Medulla oblongata (tissue), 1 donor: ENCODE measurements around the gene CYS1.

Experiments used
- DNase-seq: peaks from one replicate; pipeline ENCODE4 v3.0.0-alpha.2; 2015; ENCODE audit errors: extremely low spot score

The CYS1 gene

DNA sequence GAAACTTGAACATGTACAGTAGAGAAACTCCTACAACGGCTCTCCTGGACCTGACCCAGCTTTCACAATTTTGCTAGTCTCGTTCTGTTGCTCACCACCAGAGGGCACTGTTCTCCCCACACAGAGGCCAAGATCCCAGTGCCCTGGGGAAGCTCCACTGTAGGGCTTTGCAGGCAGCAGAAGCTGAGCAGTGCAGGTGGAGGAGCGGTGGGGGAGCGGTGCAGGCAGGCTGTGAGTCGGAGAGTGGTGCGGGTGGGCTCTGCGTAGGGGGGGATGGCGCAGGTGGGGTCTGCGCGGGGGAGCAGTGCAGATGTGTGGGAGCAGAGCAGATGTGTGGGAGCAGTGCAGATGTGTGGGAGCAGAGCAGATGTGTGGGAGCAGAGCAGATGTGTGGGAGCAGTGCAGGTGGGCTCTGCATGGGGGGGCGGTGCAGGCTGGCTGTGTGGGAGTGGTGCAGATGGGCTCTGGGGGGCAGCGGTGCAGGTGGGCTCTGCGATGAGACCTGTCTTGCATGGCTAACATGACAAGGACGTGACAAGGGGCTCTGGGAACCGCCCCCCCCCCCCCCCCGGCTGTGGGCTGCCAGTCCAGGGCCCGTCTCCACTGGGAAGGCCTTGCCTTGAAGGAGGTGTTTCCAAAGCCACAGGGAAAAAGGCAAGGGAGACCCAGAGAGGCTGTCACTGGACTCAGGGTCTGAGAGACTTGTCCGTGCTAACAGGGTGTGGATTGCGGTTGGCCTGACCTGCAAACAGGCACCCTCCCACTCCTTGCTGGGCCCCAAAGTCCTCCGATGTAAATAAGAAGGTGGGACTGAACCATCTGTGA lies 7.3 kb downstream of the CYS1 start:
- peak; percentile 91 for DNase-seq

DNA sequence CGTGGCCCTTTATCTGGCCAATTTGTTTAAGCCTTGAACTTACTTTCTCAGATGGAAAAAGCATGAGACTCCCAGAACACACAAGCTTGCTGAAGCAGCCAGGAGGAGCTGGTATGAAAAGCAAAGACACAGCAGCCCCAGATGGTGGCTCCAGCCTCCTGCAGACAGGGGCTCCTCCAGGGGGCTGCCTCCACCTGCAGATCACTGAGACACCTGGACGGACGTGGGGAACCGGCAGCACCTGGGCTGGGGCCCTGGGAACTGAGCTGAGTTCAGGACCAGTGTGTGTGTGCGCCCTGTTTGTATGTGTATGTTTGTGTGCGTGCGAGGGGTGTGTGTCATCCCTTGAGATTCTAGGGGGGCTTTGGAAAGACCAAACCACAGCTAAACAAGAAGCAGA lies 8.6 kb downstream of the CYS1 start:
- DNase-seq: no peak

DNA sequence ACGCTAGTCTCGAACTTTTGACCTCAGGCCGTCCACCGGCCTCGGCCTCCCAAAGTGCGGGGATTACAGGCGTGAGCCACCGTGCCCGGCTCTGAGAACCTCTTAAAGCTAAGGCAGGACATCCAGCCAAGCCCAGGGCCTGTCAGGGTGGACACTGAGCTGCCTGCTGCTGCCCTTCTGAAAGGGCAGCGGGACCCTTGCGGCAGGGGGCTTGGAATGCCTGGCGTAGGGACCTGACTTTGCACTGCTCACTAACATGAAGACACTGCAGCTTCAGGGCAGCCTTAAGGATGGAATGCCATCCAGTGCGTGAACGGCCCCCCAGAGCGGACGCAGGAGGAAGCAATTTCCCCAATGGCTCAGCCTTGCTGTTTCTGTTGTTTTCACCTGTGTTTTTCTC lies 9.0 kb downstream of the CYS1 start:
- DNase-seq: no peak

DNA sequence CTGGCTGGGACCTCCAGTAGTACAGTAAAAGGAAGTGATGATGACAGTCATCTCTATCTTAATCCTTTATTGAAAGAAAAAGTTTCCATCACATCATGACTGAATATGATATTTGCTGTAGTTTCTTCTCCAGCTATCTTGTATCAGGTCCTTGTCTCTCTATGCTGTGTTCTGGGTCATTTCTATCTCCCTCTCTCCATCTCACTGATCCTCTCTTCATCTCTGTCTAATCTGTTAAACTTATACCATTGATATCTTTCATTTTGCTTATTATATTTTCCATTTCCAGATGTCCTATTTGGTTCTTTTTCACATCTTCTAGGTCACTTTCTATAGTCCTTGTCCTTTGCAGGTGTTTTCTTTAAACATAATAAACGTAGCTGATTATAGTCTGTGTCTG lies 12.3 kb downstream of the CYS1 start:
- DNase-seq: no peak

DNA sequence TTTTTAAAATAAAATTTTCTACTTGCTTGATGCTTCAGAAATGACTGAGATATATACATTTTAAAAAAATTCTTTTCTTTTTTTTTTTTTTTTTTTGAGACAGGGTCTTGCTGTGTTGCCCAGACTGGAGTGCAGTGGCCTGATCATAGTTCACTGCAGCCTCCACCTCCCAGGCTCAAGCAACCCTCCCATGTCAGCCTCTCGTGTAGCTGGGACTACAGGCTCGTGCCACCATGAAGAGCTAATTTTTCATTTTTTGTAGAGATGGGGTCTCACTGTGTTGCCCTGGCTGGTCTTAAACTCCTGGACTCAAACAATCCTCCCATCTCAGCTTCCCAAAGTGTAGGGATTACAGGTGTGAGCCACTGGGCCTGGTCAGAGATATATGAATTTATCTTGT lies 12.9 kb downstream of the CYS1 start:
- DNase-seq: no peak

DNA sequence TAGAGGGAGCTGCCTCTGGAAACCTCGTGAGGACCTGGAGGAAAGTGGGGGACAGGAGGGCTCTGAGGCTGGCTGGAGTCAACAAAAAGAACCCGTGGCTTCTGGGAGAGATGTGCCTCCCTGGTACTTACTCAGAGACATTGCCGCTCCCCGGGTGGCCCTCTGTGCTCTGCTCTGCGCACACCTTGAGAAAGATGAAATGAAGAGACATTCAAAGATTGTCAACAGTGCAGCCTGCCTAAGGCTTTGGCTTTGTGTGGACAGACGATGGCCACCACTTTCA lies 14.5 kb downstream of the CYS1 start:
- DNase-seq: no peak

DNA sequence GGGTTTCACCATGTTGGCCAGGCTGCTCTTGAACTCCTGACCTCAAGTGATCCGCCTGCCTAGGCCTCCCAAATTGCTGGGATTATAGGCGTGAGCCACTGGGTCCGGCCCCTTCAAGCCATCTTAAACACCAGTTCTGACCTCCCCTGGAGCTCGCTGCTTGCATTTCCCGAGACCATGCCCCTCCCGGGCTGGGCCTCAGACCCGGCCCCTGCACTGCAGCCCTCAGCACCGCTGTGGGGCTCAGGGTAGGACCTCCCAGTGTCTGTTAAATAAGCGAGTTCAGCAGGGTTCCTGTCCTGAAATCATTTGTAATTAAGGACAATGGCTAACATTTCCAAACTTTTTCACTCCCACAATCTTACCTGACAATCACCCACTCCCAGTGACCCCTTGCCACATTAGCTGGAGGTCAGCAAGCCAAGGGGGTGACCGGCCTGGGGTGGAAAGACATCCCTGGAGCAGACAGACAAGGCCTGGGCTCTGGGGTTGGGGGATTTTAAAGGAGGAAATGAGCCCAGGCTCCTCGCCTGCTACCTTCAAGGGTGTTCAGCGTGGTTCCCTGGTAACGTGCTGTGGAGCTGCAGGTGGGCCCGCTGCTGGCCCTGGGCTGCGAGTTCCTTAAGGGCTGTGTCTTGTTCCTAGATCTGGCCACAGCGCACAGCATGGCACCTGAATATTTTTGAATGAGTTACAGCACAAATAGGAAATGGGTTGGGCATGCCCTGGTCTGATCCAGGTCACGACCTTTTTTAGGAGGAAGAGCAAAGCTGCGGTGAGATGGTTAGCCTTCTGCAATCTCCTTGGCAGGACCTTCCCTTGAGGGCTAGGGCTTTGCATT lies 15.1 kb downstream of the CYS1 start:
- no peak for DNase-seq

DNA sequence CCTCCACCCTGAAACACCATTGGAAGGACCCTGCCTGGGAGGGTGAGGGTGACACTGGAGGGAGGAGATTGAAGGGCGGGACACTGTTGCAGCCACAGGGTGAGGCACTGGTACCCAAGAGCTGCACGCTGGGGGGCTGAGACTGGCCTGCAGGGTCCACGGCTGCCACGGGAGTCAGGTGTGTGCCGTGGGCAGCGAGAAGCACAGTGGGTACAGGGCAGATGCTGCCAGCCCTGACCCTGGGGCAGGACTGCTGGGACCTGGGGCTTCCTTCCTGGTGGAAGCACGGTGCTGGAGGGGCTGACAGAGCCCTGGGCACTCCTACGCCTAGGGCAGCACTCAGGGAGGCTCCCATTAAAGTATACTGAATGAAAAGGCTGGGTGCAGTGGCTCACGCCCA lies 16.6 kb downstream of the CYS1 start:
- no peak for DNase-seq

DNA sequence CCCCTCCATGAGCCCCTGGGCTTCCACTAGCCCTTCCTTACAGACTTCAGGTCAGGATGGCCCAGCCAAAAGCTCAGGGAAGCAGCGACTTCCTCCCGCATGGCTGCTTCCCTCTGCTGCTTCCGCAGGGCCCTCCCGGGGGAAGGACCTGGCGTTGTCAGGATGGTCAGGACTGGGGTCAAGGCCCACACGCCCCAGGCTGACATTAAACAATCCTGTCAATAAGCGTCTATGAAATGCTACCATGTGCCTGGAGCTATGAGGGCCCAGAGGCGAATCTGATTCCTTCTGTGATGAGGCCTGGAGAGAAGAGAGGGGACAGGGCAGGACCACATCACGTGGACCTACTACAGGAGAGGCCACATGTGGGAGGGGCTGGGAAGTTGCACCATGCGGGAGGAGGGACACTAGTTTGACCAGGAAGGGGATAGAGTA lies 17.3 kb downstream of the CYS1 start:
- DNase-seq: no peak

DNA sequence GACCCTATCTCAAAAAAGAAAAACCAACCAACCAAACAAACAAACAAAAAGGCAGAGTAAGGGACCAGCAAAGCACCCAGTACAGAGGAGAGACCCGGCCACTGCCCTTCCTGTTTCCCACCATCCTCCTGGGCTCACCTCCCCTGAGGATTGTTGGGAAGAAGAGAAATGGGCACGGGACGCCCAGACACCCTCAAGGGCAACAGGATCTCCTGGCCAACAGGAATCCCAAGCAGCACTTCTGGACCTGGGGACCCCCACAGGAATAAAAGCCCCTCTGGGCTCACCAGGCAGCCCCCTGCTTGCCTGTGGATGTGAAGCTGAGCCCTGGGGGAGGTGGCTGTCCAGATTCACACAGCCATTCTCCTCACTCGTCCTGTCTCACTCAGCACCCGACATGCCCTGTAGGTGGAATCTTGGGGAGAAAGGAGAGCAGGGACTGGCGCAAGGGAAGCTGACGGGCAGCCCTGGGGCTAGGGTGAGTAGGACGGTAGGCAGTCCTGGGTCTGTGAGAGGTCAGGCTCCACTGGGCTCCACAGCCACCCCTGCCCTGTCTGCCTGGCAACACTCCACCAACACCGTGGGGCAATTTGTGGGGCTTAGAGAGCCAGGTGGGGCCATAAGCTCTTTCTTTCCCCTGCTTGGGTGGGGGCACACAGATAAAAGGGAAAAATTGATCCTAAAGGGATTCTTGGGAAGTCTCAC lies 18.8 kb downstream of the CYS1 start:
- DNase-seq: no peak

DNA sequence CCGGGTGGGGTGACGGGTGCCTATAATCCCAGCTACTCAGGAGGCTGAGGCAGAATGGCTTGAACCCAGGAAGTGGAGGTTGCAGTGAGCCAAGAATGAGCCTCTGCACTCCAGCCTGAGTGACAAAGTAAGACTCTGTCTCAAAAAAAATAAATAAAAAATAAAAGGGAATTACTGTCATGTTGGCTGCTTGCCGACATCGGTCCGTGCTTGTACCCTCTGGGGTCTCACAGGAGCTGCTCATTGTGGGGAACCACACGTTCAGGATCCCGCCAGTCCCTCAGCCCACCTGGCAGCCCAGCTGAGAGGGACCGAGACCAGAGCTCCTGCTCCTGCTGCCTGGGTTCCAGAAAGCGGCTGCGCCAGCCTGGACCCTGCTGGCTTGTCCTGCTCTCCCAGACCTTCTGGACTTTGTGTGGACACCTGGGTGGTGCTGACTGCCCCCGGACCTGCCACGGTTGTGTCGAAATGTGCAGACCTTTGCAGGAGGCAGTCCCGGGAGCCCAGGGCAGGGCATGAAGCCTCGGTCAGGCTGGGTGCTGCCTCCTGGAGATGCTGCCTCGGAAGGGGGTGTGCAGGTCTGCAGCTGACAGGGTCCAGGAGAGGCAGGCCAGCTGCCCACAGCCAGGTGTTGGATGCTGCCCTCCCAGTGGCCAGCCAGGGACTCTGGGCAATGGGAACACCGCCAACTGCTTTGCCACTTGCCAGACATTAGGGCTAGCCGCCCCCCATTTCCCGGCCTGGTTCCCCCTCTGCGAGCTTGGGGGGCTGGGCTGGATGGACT lies 20.5 kb downstream of the CYS1 start:
- DNase-seq: no peak

DNA sequence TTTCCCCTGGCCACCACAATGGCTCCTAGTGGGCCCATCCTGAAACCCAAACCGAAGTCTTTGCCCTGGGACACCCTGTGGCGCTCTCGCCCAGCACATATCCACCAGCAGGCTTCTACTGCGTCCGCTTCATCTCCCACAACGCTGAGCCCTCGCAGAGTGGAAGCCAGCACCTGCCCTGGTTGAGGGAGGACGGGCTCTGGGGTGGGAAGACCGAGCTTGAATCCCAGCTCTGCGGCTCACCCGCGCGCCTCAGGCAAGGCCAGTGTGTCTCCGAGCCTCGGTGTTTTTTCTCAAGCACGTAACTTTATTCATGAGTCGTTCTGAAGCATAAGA lies 21.2 kb downstream of the CYS1 start:
- no peak for DNase-seq

DNA sequence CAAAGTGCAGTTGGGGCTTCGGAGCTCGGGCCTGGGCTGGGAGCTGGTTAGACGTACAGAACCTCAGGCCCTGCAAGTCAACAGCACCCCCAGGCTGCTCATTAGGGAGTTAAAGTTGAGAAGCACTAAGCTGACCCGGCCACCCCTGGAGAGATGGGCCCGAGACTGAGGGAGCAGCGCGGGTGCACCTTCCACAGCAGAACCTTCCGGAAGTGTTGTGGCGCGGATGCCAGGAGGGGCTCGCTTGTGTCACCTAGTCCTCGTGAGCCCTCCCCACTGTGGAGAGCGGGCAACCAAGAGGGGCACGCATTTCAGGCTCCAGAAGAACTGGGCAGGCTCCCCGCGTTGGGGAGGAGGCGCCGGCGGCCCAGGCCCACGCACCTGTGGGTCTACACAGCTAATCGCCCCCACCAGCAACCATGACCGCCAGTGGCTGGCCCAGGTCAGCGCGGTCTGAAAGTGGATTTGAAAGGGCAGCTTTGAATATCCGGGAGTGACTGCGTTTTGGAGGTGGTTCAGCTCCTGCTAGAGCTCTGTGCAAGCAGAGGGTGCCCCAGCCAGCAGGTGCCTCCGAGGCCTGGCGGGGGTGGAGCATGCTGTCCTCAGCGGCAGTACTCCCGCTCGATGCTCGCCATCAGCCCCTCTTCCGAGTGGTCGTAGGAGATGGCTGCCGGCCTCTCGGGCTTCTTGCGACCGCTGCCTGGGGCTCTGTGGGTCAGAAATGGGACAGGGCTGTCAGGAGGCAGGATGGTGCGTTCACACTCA lies 21.8 kb downstream of the CYS1 start:
- no peak for DNase-seq

DNA sequence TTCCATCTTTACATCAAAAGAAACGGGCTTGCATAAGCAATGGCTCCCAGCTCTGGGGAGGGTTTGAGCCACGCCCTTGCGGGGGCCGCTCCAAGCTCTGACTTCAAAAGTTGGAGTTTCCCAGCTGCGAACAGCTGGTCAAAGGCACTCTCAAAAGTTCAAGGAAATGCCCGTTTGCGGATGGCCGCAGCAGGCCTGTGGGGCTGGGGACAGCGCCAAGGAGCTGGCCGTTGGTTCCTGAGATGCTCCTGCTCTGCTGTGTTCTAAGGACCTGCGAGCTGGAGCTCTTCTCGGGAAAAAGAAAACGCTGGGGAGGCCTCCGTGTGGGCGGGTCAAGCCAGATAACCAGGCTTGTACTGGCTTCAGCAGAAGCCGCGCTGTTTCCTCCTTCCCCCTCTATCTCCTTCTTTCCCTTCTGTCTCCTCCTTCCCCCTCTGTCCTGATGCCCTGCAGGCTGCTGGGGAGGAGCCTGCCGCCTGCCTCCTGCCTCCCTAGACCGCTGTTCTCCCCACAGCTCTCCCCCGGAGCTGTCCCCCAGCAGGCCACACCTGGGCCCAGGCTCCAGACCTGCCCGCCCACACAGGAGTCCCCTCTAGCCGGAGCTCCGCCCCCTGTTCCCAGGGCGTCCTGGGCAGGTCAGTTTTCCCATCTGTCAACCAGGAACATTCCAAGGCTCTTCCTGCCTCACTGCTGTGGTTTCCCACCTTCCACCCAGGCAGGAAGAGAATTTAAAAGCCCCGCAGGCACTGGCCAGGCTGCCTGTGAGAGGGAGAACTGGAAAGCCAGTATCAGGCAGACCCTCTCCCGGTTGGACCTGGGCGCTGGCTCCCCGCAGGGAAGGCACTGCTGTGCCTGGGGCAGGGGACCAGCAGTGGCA lies 22.7 kb downstream of the CYS1 start:
- no peak for DNase-seq

DNA sequence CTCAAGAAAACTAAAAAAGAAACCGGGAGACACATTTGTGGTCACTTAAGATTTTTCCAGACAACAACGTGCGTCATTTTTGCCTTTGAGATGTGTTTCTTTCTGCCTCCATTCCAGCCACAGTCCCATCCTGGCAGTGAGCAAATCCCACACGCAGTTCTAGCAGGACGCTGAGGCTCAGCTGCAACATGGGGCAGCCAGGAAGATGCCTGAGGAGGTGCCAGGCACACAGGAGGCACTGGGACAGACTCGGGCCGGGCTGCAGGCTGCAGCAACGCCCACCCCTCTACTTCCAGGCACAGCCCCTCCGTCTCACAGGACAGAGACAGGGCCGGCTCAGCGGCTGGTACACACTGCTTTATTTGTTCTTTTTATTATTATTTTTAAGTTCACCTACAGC lies 23.8 kb downstream of the CYS1 start:
- DNase-seq: no peak

DNA sequence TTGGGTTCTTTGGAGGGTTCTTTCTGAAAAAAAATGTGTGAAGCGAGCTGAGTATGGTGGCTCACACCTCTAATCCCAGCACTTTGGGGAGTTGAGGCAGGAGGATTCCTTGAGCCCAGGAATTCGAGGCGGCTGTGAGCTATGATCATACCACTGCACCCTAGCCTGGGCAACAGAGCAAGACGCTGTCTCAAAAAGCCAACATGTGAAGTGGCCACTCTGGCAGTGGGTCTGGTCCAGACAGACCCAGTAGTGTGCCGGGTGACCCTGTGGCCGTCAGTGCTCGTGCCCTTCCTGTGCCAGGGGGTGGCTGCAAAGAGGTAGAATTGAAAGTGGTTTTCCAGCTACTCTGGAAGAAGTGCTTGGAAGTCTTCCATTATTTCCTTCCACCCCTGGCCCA lies 25.2 kb downstream of the CYS1 start:
- DNase-seq: no peak

DNA sequence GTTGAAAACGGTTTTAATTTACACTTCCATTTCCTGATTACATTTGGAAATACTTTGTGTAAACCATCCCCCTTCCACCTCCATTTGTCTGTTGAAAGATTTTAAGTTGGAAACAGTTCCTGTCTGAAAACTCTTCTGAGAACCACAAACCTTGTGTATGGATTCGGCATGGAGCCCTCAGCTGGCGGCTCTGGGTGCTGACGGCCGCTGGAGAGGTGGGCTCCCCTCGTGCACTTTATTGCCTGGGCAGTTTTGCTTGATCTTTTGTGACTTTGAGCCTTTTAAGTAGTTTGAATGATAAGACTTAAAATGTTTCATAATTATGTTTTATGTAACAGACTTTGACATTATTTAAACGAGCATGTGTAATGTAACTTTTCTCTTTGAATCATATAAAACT lies 25.8 kb downstream of the CYS1 start:
- no peak for DNase-seq

DNA sequence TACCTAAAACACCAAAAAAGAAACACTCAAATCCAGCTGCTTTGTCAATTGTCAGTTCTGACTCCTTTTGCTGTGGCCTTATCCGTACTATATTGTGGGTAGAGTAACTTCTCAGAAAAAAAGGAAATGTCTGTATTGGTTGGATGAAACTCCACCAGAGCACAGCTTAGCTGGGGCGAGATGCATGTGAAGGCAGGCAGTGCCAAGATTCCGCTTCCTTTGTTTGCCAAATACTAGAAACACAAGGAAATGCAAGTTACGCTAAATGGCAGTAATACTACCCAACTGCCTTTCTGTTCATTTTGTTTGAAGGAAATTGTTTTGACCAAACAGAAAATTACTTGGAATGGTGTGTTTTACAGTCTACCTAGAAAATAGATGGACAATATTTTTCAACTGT lies 26.9 kb downstream of the CYS1 start:
- DNase-seq: no peak

DNA sequence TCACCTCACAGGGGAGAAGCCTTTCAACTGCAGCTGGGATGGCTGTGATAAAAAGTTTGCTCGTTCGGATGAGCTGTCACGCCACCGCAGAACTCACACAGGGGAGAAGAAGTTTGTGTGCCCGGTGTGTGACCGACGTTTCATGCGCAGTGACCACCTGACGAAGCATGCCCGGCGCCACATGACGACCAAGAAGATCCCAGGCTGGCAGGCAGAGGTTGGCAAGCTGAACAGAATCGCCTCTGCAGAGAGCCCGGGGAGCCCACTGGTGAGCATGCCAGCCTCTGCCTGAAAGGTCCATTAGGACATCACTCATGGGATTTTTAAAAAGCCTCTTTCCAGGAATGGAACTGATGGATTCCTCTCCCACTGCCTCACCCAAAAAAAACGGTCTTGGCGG lies 28.0 kb downstream of the CYS1 start:
- no peak for DNase-seq

DNA sequence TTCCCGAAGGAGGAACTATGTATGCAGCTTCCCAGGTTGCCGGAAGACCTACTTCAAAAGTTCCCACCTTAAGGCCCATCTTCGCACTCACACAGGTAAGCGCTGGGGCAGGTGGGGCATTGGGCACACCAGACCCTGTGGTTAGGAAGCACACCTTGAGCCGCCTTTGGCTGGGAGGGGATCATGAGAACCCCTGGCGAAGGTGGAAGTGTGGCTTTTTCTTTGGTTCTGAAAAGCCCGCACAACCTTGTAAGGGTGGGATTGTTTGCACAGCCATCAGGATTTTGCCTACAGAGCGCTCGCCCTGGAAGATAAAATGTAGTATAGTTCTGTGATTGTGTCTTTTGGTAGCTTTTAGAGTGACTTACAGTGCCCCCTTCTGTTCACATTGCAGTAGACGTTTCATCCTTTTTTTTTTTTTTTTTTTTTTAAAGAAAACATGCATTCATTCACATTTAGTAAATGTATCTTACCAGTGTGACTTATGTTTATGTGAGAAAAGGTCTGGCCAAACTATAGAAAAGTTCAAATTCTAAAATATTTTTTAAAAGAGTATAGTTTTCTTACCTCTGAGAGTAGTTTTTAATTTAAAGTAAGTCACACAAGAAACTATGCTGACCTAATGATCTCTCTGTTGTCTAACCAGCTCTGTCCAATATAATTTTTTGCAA lies 31.6 kb downstream of the CYS1 start:
- DNase-seq: peak; percentile 73
